HepG2 (cell line): ENCODE measurements around the gene GOSR1. TPM values are rescaled to one million over a fixed set of nuclear protein-coding genes. Genes with fewer than 3 reads are reported as not detected.

Source experiments
- ARNTL ChIP-seq: sonication (generic); formaldehyde crosslinking; IDR thresholded peaks from 2 replicates; pipeline ENCODE4 v1.4.0; 2020; ENCODE audit warnings: mild to moderate bottlenecking, missing genetic modification reagents
- ELF1 ChIP-seq: sonication (generic); formaldehyde crosslinking; IDR thresholded peaks from 2 replicates; pipeline ENCODE4 v1.4.0; 2020; ENCODE audit warnings: missing genetic modification reagents
- HNRNPUL1 ChIP-seq: fragments of 200-400 bp; formaldehyde crosslinking; IDR thresholded peaks from 2 replicates; pipeline ENCODE4 v1.6.1; 2017; ENCODE audit warnings: low read depth, mild to moderate bottlenecking, low read length, moderate library complexity
- MTA1 ChIP-seq: sonication (generic); formaldehyde crosslinking; IDR thresholded peaks from 2 replicates; pipeline ENCODE4 v1.4.0; 2020; ENCODE audit warnings: missing genetic modification reagents, mild to moderate bottlenecking, borderline replicate concordance
- PAWR ChIP-seq: sonication (generic); formaldehyde crosslinking; IDR thresholded peaks from 2 replicates; pipeline ENCODE4 v1.4.0; 2020; ENCODE audit warnings: missing genetic modification reagents, mild to moderate bottlenecking, borderline replicate concordance
- PLRG1 ChIP-seq: fragments of 450-650 bp; conservative IDR thresholded peaks from 2 replicates; pipeline ENCODE4 v1.6.1; 2016
- SP2 ChIP-seq: sonication (generic); formaldehyde crosslinking; IDR thresholded peaks from 2 replicates; pipeline ENCODE4 v1.5.1; 2020; ENCODE audit warnings: mild to moderate bottlenecking, missing genetic modification reagents
- SP4 ChIP-seq: sonication (generic); formaldehyde crosslinking; IDR thresholded peaks from 2 replicates; pipeline ENCODE4 v1.8.1; 2023; ENCODE audit warnings: mild to moderate bottlenecking, missing genetic modification reagents
- SSRP1 ChIP-seq: IDR thresholded peaks from 2 replicates; pipeline ENCODE4 v1.6.1; 2016; ENCODE audit warnings: control low read depth
- TEAD3 ChIP-seq: optimal IDR thresholded peaks from 2 replicates; pipeline ENCODE3; 2016; ENCODE audit warnings: borderline replicate concordance
- YY1 ChIP-seq: IDR thresholded peaks from 2 replicates; pipeline ENCODE4 v1.6.1; 2011; ENCODE audit warnings: low read length, low read depth, moderate library complexity, mild to moderate bottlenecking; ENCODE audit not compliant: insufficient read depth, insufficient replicate concordance
- ZC3H13 ChIP-seq: sonication (generic); formaldehyde crosslinking; IDR thresholded peaks from 2 replicates; pipeline ENCODE4 v1.8.1; 2023; ENCODE audit warnings: mild to moderate bottlenecking, missing genetic modification reagents, moderate library complexity
- ZKSCAN5 ChIP-seq: sonication (generic); formaldehyde crosslinking; IDR thresholded peaks from 2 replicates; pipeline ENCODE4 v1.5.1; 2020; ENCODE audit warnings: mild to moderate bottlenecking, missing genetic modification reagents
- ZKSCAN8 ChIP-seq: IDR thresholded peaks from 2 replicates; pipeline ENCODE4 v1.6.1; 2016; ENCODE audit warnings: borderline replicate concordance, missing genetic modification reagents, missing compliant biosample characterization
- ZNF121 ChIP-seq: sonication (generic); formaldehyde crosslinking; IDR thresholded peaks from 2 replicates; pipeline ENCODE4 v1.5.0; 2020; ENCODE audit warnings: mild to moderate bottlenecking, missing genetic modification reagents
- ZNF225 ChIP-seq: sonication (generic); formaldehyde crosslinking; IDR thresholded peaks from 2 replicates; pipeline ENCODE4 v1.4.0; 2020; ENCODE audit warnings: mild to moderate bottlenecking, missing genetic modification reagents
- ZNF543 ChIP-seq: sonication (generic); formaldehyde crosslinking; IDR thresholded peaks from 2 replicates; pipeline ENCODE4 v1.4.0; 2020; ENCODE audit warnings: mild to moderate bottlenecking, missing genetic modification reagents
- ZNF747 ChIP-seq: sonication (generic); formaldehyde crosslinking; IDR thresholded peaks from 2 replicates; pipeline ENCODE4 v1.8.1; 2023; ENCODE audit warnings: missing genetic modification reagents, mild to moderate bottlenecking, borderline replicate concordance
- ZNF879 ChIP-seq: sonication (generic); formaldehyde crosslinking; IDR thresholded peaks from 2 replicates; pipeline ENCODE4 v1.8.1; 2023; ENCODE audit warnings: missing genetic modification reagents
- ZZZ3 ChIP-seq: sonication (generic); formaldehyde crosslinking; IDR thresholded peaks from 2 replicates; pipeline ENCODE4 v1.4.0; 2020; ENCODE audit warnings: missing genetic modification reagents, mild to moderate bottlenecking, borderline replicate concordance
- polyA plus RNA-seq, 8 experiments: library from polyadenylated mRNA; depleted of rRNA in 3 of 8; stranded (reverse) in 7 of 8; unstranded in 1 of 8; fragments of >200 nt; fragmentation: Illumina TruSeq in 4 of 8; extraction: Trizol in 4 of 8; gene quantifications; 2 replicates each; pipeline versions ENCODE4 v1.2.1 to v1.2.3, GENCODE V29; 2011 to 2016; ENCODE audit warnings: low read depth in 4 of 8, missing spikeins in 1 of 8, mixed read lengths in 1 of 8; ENCODE audit not compliant: insufficient read depth in 1 of 8
- total RNA-seq, 5 experiments: library from RNA; depleted of rRNA; stranded (reverse); fragments of >200 nt; fragmentation: Illumina TruSeq; extraction: Trizol; gene quantifications; 2 replicates each; pipeline ENCODE4 v1.2.3, GENCODE V29; 2016; ENCODE audit warnings: low read depth in 1 of 5
- TF ChIP-seq, protein P1 (sequence below): sonication (generic); formaldehyde crosslinking; IDR thresholded peaks from 2 replicates; pipeline ENCODE4 v1.5.1; 2020; ENCODE audit warnings: missing genetic modification reagents, mild to moderate bottlenecking, borderline replicate concordance
- TF ChIP-seq, protein P2 (sequence below): sonication (generic); formaldehyde crosslinking; IDR thresholded peaks from 2 replicates; pipeline ENCODE4 v1.8.0; 2022; ENCODE audit warnings: missing genetic modification reagents, mild to moderate bottlenecking, moderate library complexity, borderline replicate concordance
- TF ChIP-seq, protein P3 (sequence below): sonication (generic); formaldehyde crosslinking; conservative IDR thresholded peaks from 2 replicates; pipeline ENCODE4 v1.8.1; 2023; ENCODE audit warnings: missing genetic modification reagents
- TF ChIP-seq, protein P4 (sequence below): sonication (generic); formaldehyde crosslinking; IDR thresholded peaks from 2 replicates; pipeline ENCODE4 v1.4.0; 2020; ENCODE audit warnings: mild to moderate bottlenecking, missing genetic modification reagents
- TF ChIP-seq, protein P5 (sequence below): IDR thresholded peaks from 2 replicates; pipeline ENCODE4 v1.6.1; 2012; ENCODE audit warnings: inconsistent platforms

The GOSR1 gene
- total and polyA plus RNA-seq, 2 of the 13 experiments (the other 11 are each of a cell fraction or from before 2014, with no cell fraction given), result 15.8 to 37.0 TPM

DNA sequence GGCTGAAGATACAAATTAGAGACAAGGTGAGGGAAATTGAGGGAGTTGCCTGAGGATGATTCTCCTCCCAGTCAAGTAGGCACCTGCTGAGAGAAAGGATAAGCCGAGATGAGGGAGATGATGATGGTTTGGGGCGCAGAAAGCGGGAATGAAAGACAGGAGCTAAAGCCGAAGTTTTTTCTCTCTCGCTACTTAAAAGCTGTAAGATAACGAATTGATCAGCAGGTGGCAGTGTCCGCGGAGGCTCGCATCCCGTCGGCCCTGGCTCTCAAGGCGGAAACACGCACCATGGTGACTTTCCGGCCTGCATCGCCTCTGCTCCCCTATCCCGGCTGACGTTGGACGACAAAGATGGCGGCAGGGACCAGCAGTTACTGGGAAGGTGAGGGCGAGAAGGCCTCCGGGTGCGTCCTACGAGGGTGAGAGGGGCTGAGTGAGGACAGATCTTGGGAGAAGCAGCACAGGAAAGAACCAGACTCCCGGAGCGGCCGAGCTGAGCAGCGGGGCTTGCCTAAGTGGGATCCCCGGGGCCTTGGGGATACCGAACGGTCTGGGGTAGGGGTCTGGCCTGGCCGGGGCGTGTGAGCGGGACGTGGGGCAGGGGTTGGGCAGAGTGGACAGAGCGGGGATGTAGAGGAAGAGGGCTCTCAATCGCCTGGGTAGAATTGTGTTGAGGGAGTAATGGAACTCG, at the start of gene GOSR1 (continued):
- TF ChIP-seq, protein P1, sequence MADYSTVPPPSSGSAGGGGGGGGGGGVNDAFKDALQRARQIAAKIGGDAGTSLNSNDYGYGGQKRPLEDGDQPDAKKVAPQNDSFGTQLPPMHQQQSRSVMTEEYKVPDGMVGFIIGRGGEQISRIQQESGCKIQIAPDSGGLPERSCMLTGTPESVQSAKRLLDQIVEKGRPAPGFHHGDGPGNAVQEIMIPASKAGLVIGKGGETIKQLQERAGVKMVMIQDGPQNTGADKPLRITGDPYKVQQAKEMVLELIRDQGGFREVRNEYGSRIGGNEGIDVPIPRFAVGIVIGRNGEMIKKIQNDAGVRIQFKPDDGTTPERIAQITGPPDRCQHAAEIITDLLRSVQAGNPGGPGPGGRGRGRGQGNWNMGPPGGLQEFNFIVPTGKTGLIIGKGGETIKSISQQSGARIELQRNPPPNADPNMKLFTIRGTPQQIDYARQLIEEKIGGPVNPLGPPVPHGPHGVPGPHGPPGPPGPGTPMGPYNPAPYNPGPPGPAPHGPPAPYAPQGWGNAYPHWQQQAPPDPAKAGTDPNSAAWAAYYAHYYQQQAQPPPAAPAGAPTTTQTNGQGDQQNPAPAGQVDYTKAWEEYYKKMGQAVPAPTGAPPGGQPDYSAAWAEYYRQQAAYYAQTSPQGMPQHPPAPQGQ (CRISPR knock-in tag), result no peak
- TF ChIP-seq SP2 (CRISPR knock-in tag) (peak; percentile 48; the same call in 1 of the 2 replicates), ZKSCAN8 (CRISPR knock-in tag) (peak; percentile 73; the same call in 1 of the 2 replicates), ZNF121 (CRISPR knock-in tag) (peak; percentile 36; the same call in 1 of the 2 replicates), PLRG1 (no peak), ARNTL (CRISPR knock-in tag) (no peak), ZNF543 (CRISPR knock-in tag) (peak; percentile 72; the same call in 1 of the 2 replicates), HNRNPUL1 (no peak), SSRP1 (CRISPR knock-in tag) (no peak; the same call in 1 of the 2 replicates), ZC3H13 (CRISPR knock-in tag) (peak; percentile 97), PAWR (CRISPR knock-in tag) (no peak), ZNF225 (peak; percentile 96), TEAD3 (CRISPR knock-in tag) (peak; percentile 45), ZNF879 (CRISPR knock-in tag) (peak; percentile 78; the same call in 1 of the 2 replicates), ZNF747 (CRISPR knock-in tag) (peak; percentile 87; the same call in 1 of the 2 replicates), ZZZ3 (CRISPR knock-in tag) (peak; percentile 88; the same call in 1 of the 2 replicates), SP4 (CRISPR knock-in tag) (peak; percentile 68; the same call in 1 of the 2 replicates), ZKSCAN5 (CRISPR knock-in tag) (peak; percentile 51; the same call in 1 of the 2 replicates), ELF1 (CRISPR knock-in tag) (peak; percentile 88), YY1 (peak; percentile 98), MTA1 (CRISPR knock-in tag) (peak; percentile 59; the same call in 1 of the 2 replicates)
- TF ChIP-seq, protein P2, sequence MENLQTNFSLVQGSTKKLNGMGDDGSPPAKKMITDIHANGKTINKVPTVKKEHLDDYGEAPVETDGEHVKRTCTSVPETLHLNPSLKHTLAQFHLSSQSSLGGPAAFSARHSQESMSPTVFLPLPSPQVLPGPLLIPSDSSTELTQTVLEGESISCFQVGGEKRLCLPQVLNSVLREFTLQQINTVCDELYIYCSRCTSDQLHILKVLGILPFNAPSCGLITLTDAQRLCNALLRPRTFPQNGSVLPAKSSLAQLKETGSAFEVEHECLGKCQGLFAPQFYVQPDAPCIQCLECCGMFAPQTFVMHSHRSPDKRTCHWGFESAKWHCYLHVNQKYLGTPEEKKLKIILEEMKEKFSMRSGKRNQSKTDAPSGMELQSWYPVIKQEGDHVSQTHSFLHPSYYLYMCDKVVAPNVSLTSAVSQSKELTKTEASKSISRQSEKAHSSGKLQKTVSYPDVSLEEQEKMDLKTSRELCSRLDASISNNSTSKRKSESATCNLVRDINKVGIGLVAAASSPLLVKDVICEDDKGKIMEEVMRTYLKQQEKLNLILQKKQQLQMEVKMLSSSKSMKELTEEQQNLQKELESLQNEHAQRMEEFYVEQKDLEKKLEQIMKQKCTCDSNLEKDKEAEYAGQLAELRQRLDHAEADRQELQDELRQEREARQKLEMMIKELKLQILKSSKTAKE (CRISPR knock-in tag), result peak; percentile 61; the same call in 1 of the 2 replicates
- TF ChIP-seq, protein P3, sequence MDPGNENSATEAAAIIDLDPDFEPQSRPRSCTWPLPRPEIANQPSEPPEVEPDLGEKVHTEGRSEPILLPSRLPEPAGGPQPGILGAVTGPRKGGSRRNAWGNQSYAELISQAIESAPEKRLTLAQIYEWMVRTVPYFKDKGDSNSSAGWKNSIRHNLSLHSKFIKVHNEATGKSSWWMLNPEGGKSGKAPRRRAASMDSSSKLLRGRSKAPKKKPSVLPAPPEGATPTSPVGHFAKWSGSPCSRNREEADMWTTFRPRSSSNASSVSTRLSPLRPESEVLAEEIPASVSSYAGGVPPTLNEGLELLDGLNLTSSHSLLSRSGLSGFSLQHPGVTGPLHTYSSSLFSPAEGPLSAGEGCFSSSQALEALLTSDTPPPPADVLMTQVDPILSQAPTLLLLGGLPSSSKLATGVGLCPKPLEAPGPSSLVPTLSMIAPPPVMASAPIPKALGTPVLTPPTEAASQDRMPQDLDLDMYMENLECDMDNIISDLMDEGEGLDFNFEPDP (CRISPR knock-in tag), result no peak
- TF ChIP-seq, protein P4, sequence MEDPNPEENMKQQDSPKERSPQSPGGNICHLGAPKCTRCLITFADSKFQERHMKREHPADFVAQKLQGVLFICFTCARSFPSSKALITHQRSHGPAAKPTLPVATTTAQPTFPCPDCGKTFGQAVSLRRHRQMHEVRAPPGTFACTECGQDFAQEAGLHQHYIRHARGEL (CRISPR knock-in tag), result no peak
- TF ChIP-seq, protein P5, sequence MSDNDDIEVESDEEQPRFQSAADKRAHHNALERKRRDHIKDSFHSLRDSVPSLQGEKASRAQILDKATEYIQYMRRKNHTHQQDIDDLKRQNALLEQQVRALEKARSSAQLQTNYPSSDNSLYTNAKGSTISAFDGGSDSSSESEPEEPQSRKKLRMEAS, result peak; percentile 77; the same call in 1 of the 2 replicates
